Heart left ventricle (tissue), 16 donors: ENCODE results near the gene DIP2B. TPM values are rescaled to one million over a fixed set of nuclear protein-coding genes. Genes with fewer than 3 reads are reported as not detected.

Experiments
- ATAC-seq, 4 donors: fragments of 200-7000 bp; cut with Tn5 transposase; one replicate each; pipeline ENCODE4 v1.9.1; 2020 to 2022; ENCODE audit warnings: moderate library complexity in 4 of 4, mild to moderate bottlenecking in 3 of 4, moderate number of reproducible peaks in 1 of 4
- DNase-seq, 5 donors: peaks; one replicate each; pipeline ENCODE4 v3.0.0-alpha.2; 2020
- H3K27ac ChIP-seq, 12 donors: fragments of 200-600 bp; sonication (generic) in 4 of 12; one replicate each; pipeline versions ENCODE4 v1.5.0 to v1.8.0; 2016 to 2022; ENCODE audit warnings: mild to moderate bottlenecking in 2 of 12
- H3K27me3 ChIP-seq, 9 donors: fragments of 200-600 bp; sonication (generic) in 2 of 9; one replicate each; pipeline versions ENCODE4 v1.5.1 to v1.8.0; 2016 to 2022; ENCODE audit warnings: mild to moderate bottlenecking in 3 of 9
- H3K36me3 ChIP-seq, 9 donors: fragments of 200-600 bp; sonication (generic) in 2 of 9; one replicate each; pipeline versions ENCODE4 v1.5.0 to v1.8.0; 2018 to 2022; ENCODE audit warnings: mild to moderate bottlenecking in 2 of 9
- H3K4me1 ChIP-seq, 12 donors: fragments of 200-600 bp; sonication (generic) in 4 of 12; one replicate each; pipeline versions ENCODE4 v1.5.0 to v1.8.0; 2016 to 2022; ENCODE audit warnings: mild to moderate bottlenecking in 3 of 12
- H3K4me3 ChIP-seq, 12 donors: fragments of 200-600 bp; sonication (generic) in 4 of 12; one replicate each; pipeline versions ENCODE4 v1.5.0 to v1.8.0; 2017 to 2022; ENCODE audit warnings: mild to moderate bottlenecking in 9 of 12, moderate library complexity in 4 of 12
- H3K9me3 ChIP-seq, 12 donors: fragments of 200-600 bp; sonication (generic) in 4 of 12; one replicate each; pipeline versions ENCODE4 v1.5.0 to v1.8.0; 2016 to 2022; ENCODE audit warnings: mild to moderate bottlenecking in 1 of 12
- CTCF ChIP-seq, 12 donors: fragments of 200-600 bp; sonication (generic) in 4 of 12; IDR thresholded peaks; one replicate each; pipeline versions ENCODE4 v1.5.0 to v1.8.0; 2018 to 2022; ENCODE audit warnings: antibody characterized with exemption in 12 of 12, mild to moderate bottlenecking in 5 of 12
- POLR2A ChIP-seq, 2 donors: fragments of 450-650 bp; IDR thresholded peaks; one replicate each; pipeline ENCODE4 v1.6.1; 2017; ENCODE audit warnings: antibody characterized with exemption in 2 of 2, mild to moderate bottlenecking in 2 of 2, moderate library complexity in 2 of 2
- WGBS, 4 donors: extraction: QIAGEN DNeasy Blood & Tissue Kit in 2 of 4; methylation state at CpG; one replicate each; pipeline versions ENCODE4 v1.1.5 to v1.1.7; 2013 to 2018; 5-methylcytosine and 5-hydroxymethylcytosine counted together
- intact Hi-C, 10 donors: fragments of 100-400 bp; cut with DNase I; formaldehyde crosslinking; loops; one replicate each; pipeline versions ENCODE4 v1.11.1 to v1.14.2; 2022
- polyA plus RNA-seq, 2 donors: library from polyadenylated mRNA; stranded (reverse); fragments of 200-250 nt; gene quantifications; one replicate each; pipeline ENCODE4 v1.2.3, GENCODE V29; 2013
- total RNA-seq, 9 donors: library from RNA; depleted of rRNA in 2 of 9; stranded (reverse); fragments of >200 nt in 2 of 9; fragmentation: NEBNext Ultra II Directional in 3 of 9; extraction: Animal tissue kit (Norgen Biotek cat#: 25700) in 3 of 9; gene quantifications; one replicate each; pipeline versions ENCODE4 v1.1.0 to v1.2.4, GENCODE V29; 2016 to 2023
- donor health status: ischemic (EF 13 %, LVEDD 7.1; RV severe dilation, severe dysfunction).
- donor health status: healthy with polysubstance abuse.
- donor health status: DM: no; HTN: yes; CAD: no.
- donor health status: DM: no; HTN: no; CAD: no.
- donor health status: ischemic (EF 25% LVEDD 6.9; RV normal size, moderate dysfunction).
- donor health status: ischemic (EF 25% LVEDD 5.7; RV mildly dilated, moderate dysfunction).
- donor health status: healthy.
- donor health status: DM: yes; HTN: yes; CAD: no.
- donor health status: ischemic (EF 35%, LVEDD 5.7; RV mildly dilated, moderate dysfunction).
- donor health status: nonischemic (EF 11% LVEDD 7.7; RV severe dilation, severe dysfunction).
- donor health status: DM: yes; HTN: yes; CAD: no.
- donor health status: PGD.
- donor health status: ischemic (EF 29% LVEDD 5.4; RV normal size, mild dysfunction).
- donor health status: nonischemic (EF 23%, LVEDD 6.1; RV moderate dilation, normal function).

The DIP2B gene
- total and polyA plus RNA-seq, 11 donors = 3.4 to 25.0 (median 16.7) TPM

- DNase-seq (peak in 2 of 5 donors; percentile 16 to 27), ATAC-seq (peak in 2 of 4 donors; percentile 39 to 45)
- Histone ChIP-seq H3K27ac (peak overlapping the region; percentile 87 to 98 (median 94)), H3K27me3 (no peaks in the 10 kb centered on the region), H3K4me3 (peak overlapping the region; percentile 69 to 97 (median 82)), H3K36me3 (no peaks in the 10 kb centered on the region), H3K4me1 (peaks cover 15 to 57% (median 46%) of the 10 kb centered on the region in 12 donors), H3K9me3 (no peaks in the 10 kb centered on the region)
- intact Hi-C loops = loop anchor here in 9 of 10 donors (1.0 to 10.0 kb wide), 9 partner anchors 61 to 839 kb away; partner anchors contain the start of gene CELA1 (in 2 of the 9)
- WGBS, 4 donors = 0 to 1% (median 1%) methylated on average over 11 of the region's 11 CpGs
- TF ChIP-seq CTCF (IDR thresholded peaks at IDR 0.05) (no peak), POLR2A (IDR thresholded peaks at IDR 0.05) (no peak)
These were observed 1.1 kb downstream of the DIP2B start for GRCh38 chr12:50505675-50506530.

GRCh38 chr12:50506753-50507473, 2.1 kb downstream of the DIP2B start:
- intact Hi-C loops = loop anchor here in 7 of 10 donors (5.0 to 10.0 kb wide), 5 partner anchors 60 to 838 kb away; partner anchors contain the start of gene CELA1 (in 2 of the 7)

GRCh38 chr12:50507474-50507838, 2.7 kb downstream of the DIP2B start:
- WGBS, 4 donors = 75 to 81% (median 78%) methylated on average over 11 of the region's 11 CpGs
- peaks cover 15 to 62% (median 46%) of the 10 kb centered on the region in 12 donors for H3K4me1 ChIP-seq
- H3K36me3 ChIP-seq = no peaks in the 10 kb centered on the region
- H3K27me3 ChIP-seq = no peaks in the 10 kb centered on the region
- H3K27ac ChIP-seq = peak overlapping the region in 5 of 12 donors; percentile 92 to 97 (median 96)
- DNase-seq (no peak), ATAC-seq (no peak)
- intact Hi-C loops = loop anchor here in 7 of 10 donors (5.0 to 10.0 kb wide), 5 partner anchors 60 to 837 kb away; partner anchors contain the start of gene CELA1 (in 2 of the 7)
- peak overlapping the region in 2 of 12 donors; percentile 74 to 90 for H3K4me3 ChIP-seq
- H3K9me3 ChIP-seq = no peaks in the 10 kb centered on the region
- TF ChIP-seq CTCF (IDR thresholded peaks at IDR 0.05) (no peak), POLR2A (IDR thresholded peaks at IDR 0.05) (no peak)

More at GRCh38 chr12:50506753-50507473, 2.1 kb downstream of the DIP2B start:
- DNase-seq (no peak), ATAC-seq (no peak)
- 5 to 11% (median 8%) methylated on average over 2 of the region's 2 CpGs for WGBS, 4 donors
- Histone ChIP-seq H3K27me3 (no peaks in the 10 kb centered on the region), H3K9me3 (no peaks in the 10 kb centered on the region), H3K4me1 (peaks cover 15 to 58% (median 46%) of the 10 kb centered on the region in 12 donors), H3K4me3 (peak overlapping the region in 9 of 12 donors; percentile 69 to 97 (median 79)), H3K27ac (peak overlapping the region in 9 of 12 donors; percentile 87 to 98 (median 94)), H3K36me3 (no peaks in the 10 kb centered on the region)
- TF ChIP-seq POLR2A (IDR thresholded peaks at IDR 0.05) = no peak
- no peak for TF ChIP-seq CTCF (IDR thresholded peaks at IDR 0.05)
